Aorta (tissue), 5 donors: ENCODE data around the gene LITAF. TPM values are rescaled to one million over a fixed set of nuclear protein-coding genes. Genes with fewer than 3 reads are reported as not detected.
"Not testable (repeated sequence)": the region's sequence is repeated elsewhere in the genome, so short reads cannot be mapped to it uniquely, and the experiment has no call there.

Experiments used
- ATAC-seq: fragments of 200-7000 bp; cut with Tn5 transposase; one replicate; pipeline ENCODE4 v1.9.1; 2022; ENCODE audit warnings: moderate library complexity; ENCODE audit not compliant: low FRiP score
- DNase-seq, 2 donors: peaks; one replicate each; pipeline ENCODE4 v3.0.0-alpha.2; 2020
- H3K27ac ChIP-seq, 2 donors: one replicate each; pipeline ENCODE4 v1.5.1; 2013; ENCODE audit warnings: low read length in 2 of 2, mild to moderate bottlenecking in 2 of 2, moderate library complexity in 2 of 2, control low read depth in 1 of 2, inconsistent platforms in 1 of 2, low read depth in 1 of 2
- H3K27me3 ChIP-seq, 2 donors: one replicate each; pipeline ENCODE4 v1.6.1; 2013; ENCODE audit warnings: control low read depth in 1 of 2, low read length in 1 of 2, mild to moderate bottlenecking in 1 of 2, moderate library complexity in 1 of 2; ENCODE audit not compliant: insufficient read depth in 2 of 2, control insufficient read depth in 1 of 2
- H3K36me3 ChIP-seq, 2 donors: one replicate each; pipeline ENCODE4 v1.6.1; 2013; ENCODE audit warnings: control low read depth in 1 of 2, low read length in 1 of 2, mild to moderate bottlenecking in 1 of 2; ENCODE audit not compliant: insufficient read depth in 2 of 2, control insufficient read depth in 1 of 2
- H3K4me1 ChIP-seq, 2 donors: one replicate each; pipeline ENCODE4 v1.6.1; 2013; ENCODE audit warnings: low read length in 2 of 2, control low read depth in 1 of 2, mild to moderate bottlenecking in 1 of 2, moderate library complexity in 1 of 2; ENCODE audit not compliant: insufficient read depth in 2 of 2, control insufficient read depth in 1 of 2
- H3K4me3 ChIP-seq, 2 donors: one replicate each; pipeline ENCODE4 v1.5.1; 2013; ENCODE audit warnings: low read length in 2 of 2, control low read depth in 1 of 2, mild to moderate bottlenecking in 1 of 2
- H3K9me3 ChIP-seq: one replicate; pipeline ENCODE4 v1.6.1; 2013; ENCODE audit warnings: mild to moderate bottlenecking, low read length; ENCODE audit not compliant: control insufficient read depth
- WGBS, 2 donors: extraction: QIAGEN DNeasy Blood & Tissue Kit; methylation state at CpG; one replicate each; pipeline ENCODE4 v1.1.7; 2013; 5-methylcytosine and 5-hydroxymethylcytosine counted together
- intact Hi-C, 2 donors: fragments of 100-400 bp; cut with DNase I; formaldehyde crosslinking; loops; one replicate each; pipeline versions ENCODE4 v1.14.2 to v1.15.0; 2022
- polyA plus RNA-seq, 2 donors: library from polyadenylated mRNA; stranded (reverse); fragments of 200-250 nt; gene quantifications; one replicate each; pipeline ENCODE4 v1.2.3, GENCODE V29; 2013
- total RNA-seq, 2 donors: library from RNA; stranded (reverse); fragmentation: NEBNext Ultra II Directional; extraction: Animal tissue kit (Norgen Biotek cat#: 25700); gene quantifications; one replicate each; pipeline ENCODE4 v1.2.1, GENCODE V29; 2021
- donor health status: healthy with polysubstance abuse.
- donor health status: Bipolar disorder and iron deficiency.
- donor health status: DM: no; HTN: no; CAD: no.
- donor health status: DM: no; HTN: no; CAD: no.
- donor health status: DM: yes; HTN: yes; CAD: no.

The LITAF gene
- total and polyA plus RNA-seq, 4 donors = 83.1 to 157 (median 141) TPM

- H3K27ac ChIP-seq = peak overlapping the region; percentile 95 to 97
- no peaks in the 10 kb centered on the region for H3K36me3 ChIP-seq
- H3K4me1 ChIP-seq = peaks cover 0 to 10% of the 10 kb centered on the region in 2 donors
- no peaks in the 10 kb centered on the region for H3K27me3 ChIP-seq
- intact Hi-C loops = loop anchor here (5.0 to 10.0 kb wide), 4 partner anchors 51 to 173 kb away; no protein-coding TSS in a partner anchor
- peak overlapping the region; percentile 95 to 97 for H3K4me3 ChIP-seq
- peak; percentile 60 to 80 for DNase-seq
- peak; percentile 55 for ATAC-seq
- 2 to 6% methylated on average over 29 of the region's 29 CpGs for WGBS, 2 donors
- no peaks in the 10 kb centered on the region for H3K9me3 ChIP-seq
These were observed 1.0 kb downstream of the LITAF start for GRCh38 chr16:11585460-11586377.

DNA sequence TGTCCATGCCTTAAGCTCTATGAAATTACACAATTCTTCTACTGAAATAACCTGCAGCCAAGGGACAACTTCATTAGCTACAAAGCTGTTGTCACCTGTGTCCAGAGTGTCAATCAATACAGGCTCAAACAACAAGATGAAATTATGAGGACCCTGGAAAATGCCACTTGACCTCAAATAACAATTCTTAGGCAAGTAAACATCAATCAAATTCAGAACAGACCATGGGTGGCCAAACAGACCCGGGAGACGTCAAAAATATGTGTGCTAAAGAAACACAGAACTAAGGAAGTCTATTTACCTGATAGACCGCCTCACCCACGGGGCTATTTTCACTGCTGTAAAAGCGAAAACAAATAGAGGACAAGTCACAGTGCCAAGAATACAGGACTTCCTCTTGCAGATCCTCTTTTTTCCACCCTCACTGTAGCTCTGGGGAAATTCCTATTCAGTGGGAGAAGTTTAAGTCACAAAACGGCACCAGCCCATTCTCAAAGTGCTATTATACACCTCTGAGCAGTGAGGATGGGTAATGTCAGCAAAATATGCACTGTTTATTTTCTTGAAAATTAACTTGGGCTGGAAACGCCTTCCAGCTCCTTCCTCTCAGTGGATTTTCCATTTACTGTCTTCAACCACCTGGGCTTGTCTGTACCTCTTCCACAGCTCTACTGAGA, 2.7 kb downstream of the LITAF start:
- intact Hi-C loops = loop anchor here in 1 of 2 donors (10.0 kb wide), 1 partner anchor 49 kb away; no protein-coding TSS in a partner anchor
- WGBS, 2 donors = 10 to 11% methylated on average over 7 of the region's 7 CpGs
- Histone ChIP-seq H3K27ac (no peak overlapping the region), H3K4me3 (peak overlapping the region in 1 of 2 donors; percentile 32), H3K27me3 (no peaks in the 10 kb centered on the region), H3K9me3 (no peaks in the 10 kb centered on the region), H3K4me1 (peaks cover 0 to 10% of the 10 kb centered on the region in 2 donors), H3K36me3 (no peaks in the 10 kb centered on the region)
- ATAC-seq (no peak), DNase-seq (peak; percentile 5 to 52)

DNA sequence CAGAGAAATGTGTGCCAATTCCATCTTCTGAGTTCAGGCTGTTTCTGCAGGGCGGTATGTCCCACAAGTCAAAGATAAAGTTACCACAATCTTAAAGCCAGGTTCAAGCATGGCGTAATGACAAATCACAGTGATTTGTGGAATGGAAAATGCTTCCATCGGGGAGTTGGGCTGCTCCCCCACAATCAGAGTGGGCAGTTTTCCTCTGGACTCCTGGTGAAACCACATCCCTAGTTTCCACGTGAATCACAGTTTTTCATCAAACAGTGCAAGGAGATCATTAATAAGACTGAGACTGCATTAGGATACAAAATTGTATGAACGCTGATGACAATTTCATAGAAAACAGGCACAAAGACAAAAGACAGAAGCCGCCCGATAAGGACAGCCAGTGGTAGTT, 3.6 kb downstream of the LITAF start:
- Histone ChIP-seq H3K9me3 (no peaks in the 10 kb centered on the region), H3K4me1 (peaks cover 0 to 10% of the 10 kb centered on the region in 2 donors), H3K27me3 (no peaks in the 10 kb centered on the region), H3K36me3 (no peaks in the 10 kb centered on the region), H3K27ac (peak overlapping the region in 1 of 2 donors; percentile 3), H3K4me3 (no peak overlapping the region)
- ATAC-seq (no peak), DNase-seq (peak; percentile 18 to 49)
- intact Hi-C loops = loop anchor here in 1 of 2 donors (10.0 kb wide), 1 partner anchor 48 kb away; no protein-coding TSS in a partner anchor
- 36 to 37% methylated on average over 7 of the region's 7 CpGs for WGBS, 2 donors

- ATAC-seq (no peak), DNase-seq (no peak)
- intact Hi-C loops = loop anchor here in 1 of 2 donors (10.0 kb wide), 1 partner anchor 47 kb away; no protein-coding TSS in a partner anchor
- H3K27me3 ChIP-seq = no peaks in the 10 kb centered on the region
- H3K27ac ChIP-seq = no peak overlapping the region
- H3K9me3 ChIP-seq = no peaks in the 10 kb centered on the region
- peaks cover 0 to 10% of the 10 kb centered on the region in 2 donors for H3K4me1 ChIP-seq
- no peaks in the 10 kb centered on the region for H3K36me3 ChIP-seq
- 66 to 70% methylated on average over 7 of the region's 7 CpGs for WGBS, 2 donors
- no peak overlapping the region for H3K4me3 ChIP-seq
These were observed 4.4 kb downstream of the LITAF start for GRCh38 chr16:11582157-11582814.

DNA sequence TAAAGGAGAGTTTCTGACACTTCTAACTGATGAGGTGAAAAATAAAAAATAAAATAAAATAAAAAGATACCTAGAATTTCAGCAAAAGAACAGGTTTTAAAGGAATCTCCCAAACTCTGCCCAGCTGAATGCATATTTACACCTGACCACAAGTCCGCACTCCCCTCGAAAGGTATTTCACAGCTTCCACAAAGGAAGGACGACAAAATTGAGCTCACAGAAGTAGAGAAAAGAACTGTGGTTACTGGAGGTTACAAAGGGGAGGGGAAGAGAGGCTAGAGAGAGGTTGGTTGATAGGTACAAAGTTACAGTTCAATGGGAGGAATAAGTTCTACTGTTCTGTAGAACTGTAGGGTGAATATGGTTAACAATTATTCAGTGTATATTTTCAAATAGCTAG, 5.0 kb downstream of the LITAF start:
- 80 to 87% methylated on average over 3 of the region's 3 CpGs for WGBS, 2 donors
- Histone ChIP-seq H3K27ac (no peak overlapping the region), H3K4me1 (peaks cover 0 to 10% of the 10 kb centered on the region in 2 donors), H3K4me3 (no peak overlapping the region), H3K27me3 (no peaks in the 10 kb centered on the region), H3K36me3 (no peaks in the 10 kb centered on the region), H3K9me3 (no peaks in the 10 kb centered on the region)
- ATAC-seq (no peak), DNase-seq (no peak)
- intact Hi-C loops = loop anchor here in 1 of 2 donors (10.0 kb wide), 1 partner anchor 47 kb away; no protein-coding TSS in a partner anchor

GRCh38 chr16:11580451-11581086, 6.2 kb downstream of the LITAF start:
- intact Hi-C loops = loop anchor here in 1 of 2 donors (10.0 kb wide), 1 partner anchor 46 kb away; no protein-coding TSS in a partner anchor
- H3K4me1 ChIP-seq = peaks cover 0 to 10% of the 10 kb centered on the region in 2 donors
- DNase-seq (peak; percentile 24 to 58), ATAC-seq (no peak)
- no peaks in the 10 kb centered on the region for H3K9me3 ChIP-seq
- WGBS, 2 donors = 92 to 96% methylated on average over 12 of the region's 12 CpGs
- H3K27me3 ChIP-seq = no peaks in the 10 kb centered on the region
- no peak overlapping the region for H3K4me3 ChIP-seq
- no peak overlapping the region for H3K27ac ChIP-seq
- no peaks in the 10 kb centered on the region for H3K36me3 ChIP-seq

DNA sequence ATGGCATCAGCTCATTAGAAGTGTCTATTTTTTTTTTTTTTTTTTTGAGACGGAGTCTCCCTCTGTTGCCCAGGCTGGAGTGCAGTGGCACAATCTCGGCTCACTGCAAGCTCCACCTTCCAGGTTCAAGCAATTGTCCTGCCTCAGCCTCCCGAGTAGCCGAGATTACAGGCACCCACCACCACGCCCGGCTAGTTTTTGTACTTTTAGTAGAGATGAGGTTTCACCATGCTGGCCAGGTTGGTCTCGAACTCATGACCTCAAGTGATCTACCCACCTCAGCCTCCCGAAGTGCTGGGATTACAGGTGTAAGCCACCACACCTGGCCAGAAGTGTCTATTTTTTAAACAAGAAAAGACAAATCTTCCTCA, 9.4 kb downstream of the LITAF start:
- intact Hi-C loops, H3K4me3 ChIP-seq, H3K36me3 ChIP-seq, H3K9me3 ChIP-seq, ATAC-seq, H3K27me3 ChIP-seq, H3K27ac ChIP-seq, H3K4me1 ChIP-seq: not testable (repeated sequence)
- DNase-seq = peak; percentile 26 to 53
- WGBS, 2 donors = 91 to 97% methylated on average over 7 to 8 of the region's 8 CpGs
